MM.1S (cell line): ENCODE results near the gene NEK8.

Experiments used
- DNase-seq: peaks from one replicate; pipeline ENCODE4 v3.0.0-alpha.2; 2015
- H2AFZ ChIP-seq: fragments of 300-600 bp; sonication (generic); 2 replicates; pipeline ENCODE4 v1.6.0; 2016; ENCODE audit warnings: antibody characterized with exemption, low read length
- H3F3A ChIP-seq: fragments of 300-600 bp; sonication (generic); 2 replicates; pipeline ENCODE4 v1.6.1; 2016; ENCODE audit warnings: mild to moderate bottlenecking, antibody characterized with exemption, low read length, moderate library complexity, mixed read lengths; ENCODE audit not compliant: insufficient read depth
- H3K27ac ChIP-seq: fragments of 300-600 bp; sonication (generic); 2 replicates; pipeline ENCODE4 v1.5.1; 2016; ENCODE audit warnings: mild to moderate bottlenecking, low read length
- H3K27me3 ChIP-seq: fragments of 300-600 bp; sonication (generic); replicated peaks from 2 replicates; pipeline ENCODE4 v1.6.0; 2016; ENCODE audit warnings: low read length; ENCODE audit not compliant: insufficient read depth
- H3K36me3 ChIP-seq: fragments of 300-600 bp; sonication (generic); replicated peaks from 2 replicates; pipeline ENCODE4 v1.6.1; 2016; ENCODE audit warnings: mild to moderate bottlenecking, low read length, mixed read lengths; ENCODE audit not compliant: insufficient read depth
- H3K4me1 ChIP-seq: fragments of 300-600 bp; sonication (generic); 2 replicates; pipeline ENCODE4 v1.6.1; 2016; ENCODE audit warnings: low read length, mixed read lengths
- H3K4me2 ChIP-seq: fragments of 300-600 bp; sonication (generic); 2 replicates; pipeline ENCODE4 v1.6.0; 2016; ENCODE audit warnings: low read depth, low read length
- H3K4me3 ChIP-seq: fragments of 300-600 bp; sonication (generic); 2 replicates; pipeline ENCODE4 v1.5.1; 2016; ENCODE audit warnings: low read length, mixed read lengths
- H3K79me2 ChIP-seq: fragments of 300-600 bp; sonication (generic); 2 replicates; pipeline ENCODE4 v1.6.1; 2016; ENCODE audit warnings: mixed run types, low read length, mixed read lengths
- H3K9ac ChIP-seq: fragments of 300-600 bp; sonication (generic); 2 replicates; pipeline ENCODE4 v1.6.1; 2016; ENCODE audit warnings: low read length, mixed read lengths
- H3K9me2 ChIP-seq: fragments of 300-600 bp; sonication (generic); replicated peaks from 2 replicates; pipeline ENCODE4 v1.6.1; 2016; ENCODE audit warnings: mild to moderate bottlenecking, low read length, mixed read lengths; ENCODE audit not compliant: insufficient read depth
- H3K9me3 ChIP-seq: fragments of 300-600 bp; sonication (generic); replicated peaks from 2 replicates; pipeline ENCODE4 v1.6.1; 2016; ENCODE audit warnings: mild to moderate bottlenecking, low read length, mixed read lengths; ENCODE audit not compliant: insufficient read depth
- H4K20me1 ChIP-seq: fragments of 300-600 bp; sonication (generic); 2 replicates; pipeline ENCODE4 v1.6.1; 2016; ENCODE audit warnings: mild to moderate bottlenecking, low read length, moderate library complexity, mixed read lengths; ENCODE audit not compliant: insufficient read depth
- EZH2 ChIP-seq: fragments of 300-600 bp; sonication (generic); optimal IDR thresholded peaks from 2 replicates; pipeline ENCODE3; 2017; ENCODE audit warnings: low read depth, mild to moderate bottlenecking, antibody characterized with exemption, low read length, mixed read lengths
- EZH2phosphoT487 ChIP-seq: fragments of 300-600 bp; sonication (generic); IDR thresholded peaks from 2 replicates; pipeline ENCODE4 v1.6.1; 2018; ENCODE audit warnings: antibody characterized with exemption, low read length
- TF ChIP-seq, protein P1 (sequence below): fragments of 300-600 bp; sonication (generic); IDR thresholded peaks from 2 replicates; pipeline ENCODE4 v1.5.1; 2016; ENCODE audit warnings: antibody characterized with exemption, low read length, mixed read lengths

Gene NEK8

DNA sequence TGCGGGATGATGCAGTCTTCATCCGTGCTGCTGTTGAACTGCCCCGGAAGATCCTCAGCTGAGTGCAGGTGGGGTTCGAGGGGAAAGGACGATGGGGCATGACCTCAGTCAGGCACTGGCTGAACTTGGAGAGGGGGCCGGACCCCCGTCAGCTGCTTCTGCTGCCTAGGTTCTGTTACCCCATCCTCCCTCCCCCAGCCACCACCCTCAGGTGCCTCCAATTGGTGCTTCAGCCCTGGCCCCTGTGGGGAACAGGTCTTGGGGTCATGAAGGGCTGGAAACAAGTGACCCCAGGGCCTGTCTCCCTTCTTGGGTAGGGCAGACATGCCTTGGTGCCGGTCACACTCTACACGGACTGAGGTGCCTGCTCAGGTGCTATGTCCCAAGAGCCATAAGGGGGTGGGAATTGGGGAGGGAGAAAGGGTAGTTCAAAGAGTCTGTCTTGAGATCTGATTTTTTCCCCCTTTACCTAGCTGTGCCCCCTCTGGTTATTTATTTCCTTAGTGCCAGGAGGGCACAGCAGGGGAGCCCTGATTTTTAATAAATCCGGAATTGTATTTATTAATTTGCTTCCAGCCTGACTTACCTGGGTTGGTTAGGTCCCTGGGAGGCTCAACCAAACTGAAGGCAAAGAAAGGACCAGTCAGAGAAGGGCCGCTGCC is 21.1 kb downstream of the NEK8 start:
- Histone ChIP-seq H3K79me2 (peaks cover 33% of the 10 kb centered on the region), H3F3A (peaks cover 7% of the 10 kb centered on the region; the same call in 1 of the 2 replicates), H3K9me2 (no peaks in the 10 kb centered on the region), H3K27ac (no peak overlapping the region), H3K4me2 (no peak overlapping the region), H3K36me3 (no peaks in the 10 kb centered on the region), H3K9me3 (no peaks in the 10 kb centered on the region), H4K20me1 (no peaks in the 10 kb centered on the region), H3K4me1 (peaks cover 6% of the 10 kb centered on the region), H3K27me3 (no peaks in the 10 kb centered on the region), H3K4me3 (no peak overlapping the region), H2AFZ (no peak overlapping the region), H3K9ac (no peak overlapping the region)
- no peak for DNase-seq
- TF ChIP-seq EZH2 (no peak), EZH2phosphoT487 (no peak)
- TF ChIP-seq, protein P1, sequence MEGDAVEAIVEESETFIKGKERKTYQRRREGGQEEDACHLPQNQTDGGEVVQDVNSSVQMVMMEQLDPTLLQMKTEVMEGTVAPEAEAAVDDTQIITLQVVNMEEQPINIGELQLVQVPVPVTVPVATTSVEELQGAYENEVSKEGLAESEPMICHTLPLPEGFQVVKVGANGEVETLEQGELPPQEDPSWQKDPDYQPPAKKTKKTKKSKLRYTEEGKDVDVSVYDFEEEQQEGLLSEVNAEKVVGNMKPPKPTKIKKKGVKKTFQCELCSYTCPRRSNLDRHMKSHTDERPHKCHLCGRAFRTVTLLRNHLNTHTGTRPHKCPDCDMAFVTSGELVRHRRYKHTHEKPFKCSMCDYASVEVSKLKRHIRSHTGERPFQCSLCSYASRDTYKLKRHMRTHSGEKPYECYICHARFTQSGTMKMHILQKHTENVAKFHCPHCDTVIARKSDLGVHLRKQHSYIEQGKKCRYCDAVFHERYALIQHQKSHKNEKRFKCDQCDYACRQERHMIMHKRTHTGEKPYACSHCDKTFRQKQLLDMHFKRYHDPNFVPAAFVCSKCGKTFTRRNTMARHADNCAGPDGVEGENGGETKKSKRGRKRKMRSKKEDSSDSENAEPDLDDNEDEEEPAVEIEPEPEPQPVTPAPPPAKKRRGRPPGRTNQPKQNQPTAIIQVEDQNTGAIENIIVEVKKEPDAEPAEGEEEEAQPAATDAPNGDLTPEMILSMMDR, result no peak

DNA sequence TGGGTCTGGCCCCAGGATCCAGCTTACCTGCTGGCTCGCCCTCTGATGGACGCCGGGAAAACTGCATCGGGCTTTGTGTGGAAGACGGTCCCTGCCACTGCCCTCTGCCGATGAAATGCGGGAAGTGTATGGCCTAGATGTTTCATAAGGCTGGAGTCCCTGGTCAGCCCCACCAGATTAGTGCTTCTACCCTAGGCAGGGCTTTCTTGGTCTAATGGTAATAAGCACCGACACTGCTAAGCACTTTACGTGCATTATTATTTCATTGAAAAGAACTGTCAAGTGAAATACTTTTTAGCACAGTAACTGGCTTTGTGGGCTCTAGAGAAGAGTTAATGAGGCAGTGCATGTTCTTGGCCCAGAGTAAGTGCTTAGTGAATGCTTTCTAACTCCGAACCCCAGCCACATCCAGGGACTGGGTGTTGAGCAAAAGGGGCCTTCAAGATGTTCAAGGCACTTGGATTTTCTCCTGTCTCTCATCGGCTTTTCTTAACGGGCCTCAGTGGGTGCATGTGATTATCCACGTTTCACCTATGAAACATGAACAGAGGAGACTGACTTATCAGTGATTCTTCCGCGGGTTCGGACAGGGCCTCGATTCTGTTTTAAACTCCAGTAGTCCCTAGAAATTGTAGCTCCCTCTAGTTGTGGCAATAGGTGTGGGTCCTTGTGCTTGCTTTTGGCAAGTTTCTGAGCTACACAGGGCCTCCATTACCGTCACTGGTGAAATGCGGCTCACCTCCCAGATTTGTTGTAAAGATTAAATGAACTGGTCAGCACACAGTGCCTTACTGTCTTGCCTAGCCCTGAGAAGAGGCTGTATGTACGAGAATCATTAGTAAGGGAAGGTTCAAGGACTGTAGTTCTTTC is 21.8 kb downstream of the NEK8 start:
- peak; percentile 89 for DNase-seq
- Histone ChIP-seq H3K4me3 (no peak overlapping the region), H3F3A (peaks cover 4% of the 10 kb centered on the region; the same call in 1 of the 2 replicates), H3K27ac (no peak overlapping the region), H3K9me2 (no peaks in the 10 kb centered on the region), H2AFZ (no peak overlapping the region), H4K20me1 (no peaks in the 10 kb centered on the region), H3K36me3 (no peaks in the 10 kb centered on the region), H3K9me3 (no peaks in the 10 kb centered on the region), H3K79me2 (peaks cover 26% of the 10 kb centered on the region), H3K9ac (no peak overlapping the region), H3K4me2 (no peak overlapping the region), H3K27me3 (no peaks in the 10 kb centered on the region), H3K4me1 (peaks cover 6% of the 10 kb centered on the region)
- TF ChIP-seq EZH2, result no peak
- no peak for TF ChIP-seq EZH2phosphoT487
- TF ChIP-seq, protein P1, result peak; percentile 100

- Histone ChIP-seq H3K79me2 (peaks cover 12% of the 10 kb centered on the region), H3K36me3 (no peaks in the 10 kb centered on the region), H3K27ac (no peak overlapping the region), H3K4me2 (no peak overlapping the region), H4K20me1 (no peaks in the 10 kb centered on the region), H3K9ac (no peak overlapping the region), H2AFZ (no peak overlapping the region), H3F3A (peaks cover 4% of the 10 kb centered on the region; the same call in 1 of the 2 replicates), H3K4me1 (no peaks in the 10 kb centered on the region; the same call in 1 of the 2 replicates), H3K9me2 (no peaks in the 10 kb centered on the region), H3K9me3 (no peaks in the 10 kb centered on the region), H3K4me3 (no peak overlapping the region), H3K27me3 (no peaks in the 10 kb centered on the region)
- no peak for TF ChIP-seq EZH2phosphoT487
- TF ChIP-seq, protein P1, result no peak
- no peak for TF ChIP-seq EZH2
- DNase-seq, result no peak
These were observed 23.2 kb downstream of the NEK8 start for GRCh38 chr17:28751600-28752366.
